ENCODE measurements around the gene RPP38. TPM values are rescaled to one million over a fixed set of nuclear protein-coding genes. Genes with fewer than 3 reads are reported as not detected.

Gene RPP38
- total and polyA plus RNA-seq, 2 of the 8 experiments (the other 6 are each of a cell fraction or from before 2014, with no cell fraction given): 20.8 to 23.3 TPM

DNA sequence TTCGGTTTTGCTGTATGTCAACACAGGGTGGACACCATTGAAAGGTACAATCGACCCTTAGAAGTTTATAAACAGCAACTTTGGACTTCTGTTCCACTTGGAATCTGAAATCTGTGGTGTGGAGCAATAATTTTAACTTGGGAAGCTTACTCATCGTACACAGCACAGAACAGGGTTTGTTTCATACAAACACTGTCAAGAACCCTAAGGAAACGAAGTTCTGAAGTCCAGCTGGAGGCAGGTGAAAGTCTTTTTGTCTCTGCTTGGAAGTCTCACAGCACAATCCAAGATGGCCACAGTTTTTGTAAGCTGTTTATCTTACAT lies 39.8 kb downstream of the RPP38 start:
- H4K91ac ChIP-seq (replicated peaks; ENCODE audit: insufficient read length, low read length): no peak overlapping the region

More for the DNA sequence above, 39.8 kb downstream of the RPP38 start:
- Histone ChIP-seq H3K27ac (ENCODE audit: low read depth, low read length) (no peak overlapping the region), H3K4me1 (replicated peaks in 1 of 4; ENCODE audit: control insufficient read depth in 3 of 4, insufficient read depth in 4 of 4, low read length in 3 of 4) (no peaks in the 10 kb centered on the region), H2BK12ac (ENCODE audit: low read depth, low read length) (no peak overlapping the region), H3K4me2 (ENCODE audit: insufficient read depth in 1 of 2, low read depth in 2 of 2, low read length in 2 of 2) (no peak overlapping the region), H2AFZ (ENCODE audit: low read length) (no peak overlapping the region), H2AK5ac (ENCODE audit: low read depth, low read length) (no peak overlapping the region), H4K8ac (ENCODE audit: extremely low read depth, insufficient read depth, low read length) (no peak overlapping the region), H3K79me2 (ENCODE audit: control insufficient read depth in 1 of 2, insufficient read depth in 2 of 2, low read length in 2 of 2) (no peaks in the 10 kb centered on the region), H3K56ac (replicated peaks; ENCODE audit: insufficient read length, low read depth, low read length) (no peak overlapping the region), H2BK15ac (ENCODE audit: low read length) (no peak overlapping the region), H3K27me3 (replicated peaks in 1 of 4; ENCODE audit: control insufficient read depth in 3 of 4, extremely low read depth in 1 of 4, insufficient read depth in 3 of 4, low read length in 3 of 4) (no peaks in the 10 kb centered on the region), H2BK20ac (ENCODE audit: low read length) (no peak overlapping the region), H3K36me3 (ENCODE audit: control insufficient read depth in 2 of 4, insufficient read depth in 4 of 4, low read length in 3 of 4) (peaks cover 0 to 12% (median 9%) of the 10 kb centered on the region in 4 experiments; a peak in 6 of 8 replicates), H3K18ac (ENCODE audit: extremely low read depth, low read length) (no peak overlapping the region), H2BK120ac (replicated peaks; ENCODE audit: low read depth, low read length) (no peak overlapping the region), H3K9ac (replicated peaks in 1 of 4; ENCODE audit: extremely low read depth in 1 of 4, low read depth in 3 of 4, low read length in 3 of 4) (no peak overlapping the region), H3K14ac (ENCODE audit: insufficient read length) (no peak overlapping the region), H3K4ac (replicated peaks; ENCODE audit: insufficient read length, low read depth, low read length) (no peak overlapping the region), H3K23me2 (ENCODE audit: low read depth, low read length) (no peaks in the 10 kb centered on the region), H3K23ac (ENCODE audit: insufficient read length) (no peak overlapping the region), H2BK5ac (ENCODE audit: low read depth, low read length) (no peak overlapping the region), H4K20me1 (replicated peaks in 1 of 2; ENCODE audit: control insufficient read depth in 1 of 2, insufficient read depth in 2 of 2, low read length in 2 of 2) (no peaks in the 10 kb centered on the region), H4K5ac (ENCODE audit: insufficient read length, low read depth, low read length) (no peak overlapping the region), H3K79me1 (ENCODE audit: low read depth, low read length) (no peaks in the 10 kb centered on the region), H3K9me3 (ENCODE audit: insufficient read depth in 2 of 2, low read depth in 1 of 2, low read length in 1 of 2) (no peaks in the 10 kb centered on the region), H3K4me3 (ENCODE audit: extremely low read depth in 1 of 4, insufficient read depth in 2 of 4, low read depth in 3 of 4, low read length in 4 of 4) (no peak overlapping the region)
- TF ChIP-seq HDAC2 (IDR thresholded peaks at IDR 0.05; ENCODE audit: borderline replicate concordance in 1 of 2, low read depth in 2 of 2, low read length in 2 of 2): no peak
- no peak for TF ChIP-seq EGR1 (IDR thresholded peaks at IDR 0.05; ENCODE audit: borderline replicate concordance, low read depth, low read length)
- TF ChIP-seq HDAC6 (IDR thresholded peaks at IDR 0.05; ENCODE audit: low read depth, low read length): no peak
- TF ChIP-seq CHD1 (IDR thresholded peaks at IDR 0.05; ENCODE audit: low read depth, low read length): no peak
- no peak for TF ChIP-seq KDM1A (IDR thresholded peaks at IDR 0.05; ENCODE audit: borderline replicate concordance, low read length)
- no peak for TF ChIP-seq EZH2 (IDR thresholded peaks at IDR 0.05; ENCODE audit: low read depth, low read length, severe bottlenecking)
- no peak for TF ChIP-seq CTBP2 (IDR thresholded peaks at IDR 0.05; ENCODE audit: borderline replicate concordance, insufficient read depth, insufficient read length, low read length)
- no peak for TF ChIP-seq ASH2L (IDR thresholded peaks at IDR 0.05; ENCODE audit: low read length)
- TF ChIP-seq RBBP5 (IDR thresholded peaks at IDR 0.05; ENCODE audit: borderline replicate concordance, low read depth, low read length): no peak
- TF ChIP-seq POLR2A (IDR thresholded peaks at IDR 0.05; ENCODE audit: control extremely low read depth in 1 of 2, low read depth in 2 of 2, low read length in 2 of 2): no peak
- ChIA-PET POLR2A (ENCODE audit: partially characterized antibody) (no interaction called here), CTCF (ENCODE audit: partially characterized antibody) (no interaction called here)
- FAIRE-seq: no peak
- DNase-seq (ENCODE audit: low read depth in 1 of 2, low spot score in 2 of 2): no peak
- 80% methylated on average over 4 of the region's 4 CpGs; no CpG with 5 or more reads in 1 of the 2 experiments for WGBS, 2 experiments (ENCODE audit: extremely low coverage in 1 of 2, insufficient coverage in 1 of 2, insufficient read length in 1 of 2, insufficient replicate concordance in 2 of 2, low coverage in 1 of 2, low lambda C conversion rate in 2 of 2, missing lambda C conversion rate in 1 of 2)
